Activated CD4-positive, alpha-beta memory T cell treated with anti-CD3 and anti-CD28 coated beads for 36 hours (primary cell): Measurements from ENCODE around the gene HAPSTR1. TPM values are rescaled to one million over a fixed set of nuclear protein-coding genes. Genes with fewer than 3 reads are reported as not detected.

Source experiments
- CTCF ChIA-PET: fragments of 350-600 bp; sonication (Branson Sonifier 250); formaldehyde crosslinking; loops from one replicate; lab custom pipeline; 2021; ENCODE audit warnings: antibody characterized with exemption, inconsistent platforms; lab: Charles Lee
- POLR2A ChIA-PET: fragments of 350-600 bp; sonication (Branson Sonifier 250); formaldehyde crosslinking; loops from one replicate; lab custom pipeline; 2021; ENCODE audit warnings: antibody characterized with exemption; lab: Charles Lee
- DNase-seq: peaks from one replicate; pipeline ENCODE4 v3.0.0-alpha.2; 2020
- H3K27ac Mint-ChIP-seq: one replicate; pipeline ENCODE4 v1.8.0; 2021; ENCODE audit warnings: mixed read lengths
- H3K27me3 Mint-ChIP-seq: one replicate; pipeline ENCODE4 v1.8.0; 2021; ENCODE audit warnings: mixed read lengths
- H3K36me3 Mint-ChIP-seq: one replicate; pipeline ENCODE4 v1.8.0; 2021; ENCODE audit warnings: mixed read lengths
- H3K4me1 Mint-ChIP-seq: one replicate; pipeline ENCODE4 v1.8.0; 2021; ENCODE audit warnings: low read depth, mixed read lengths
- H3K4me3 Mint-ChIP-seq: one replicate; pipeline ENCODE4 v1.8.0; 2021; ENCODE audit warnings: mild to moderate bottlenecking, mixed read lengths
- H3K9me3 Mint-ChIP-seq: one replicate; pipeline ENCODE4 v1.8.0; 2021; ENCODE audit warnings: mixed read lengths
- intact Hi-C: fragments of 100-400 bp; cut with micrococcal nuclease; formaldehyde crosslinking; loops from one replicate; pipeline ENCODE4 v1.15.1; 2023
- total RNA-seq, 2 experiments: library from RNA; stranded (reverse); gene quantifications; one replicate each; pipeline ENCODE4 v1.2.3, GENCODE V29; 2021

Gene HAPSTR1
- total RNA-seq, 2 experiments from 2014 or later, result 47.1 to 49.1 TPM

- ChIA-PET POLR2A (interaction anchor here (0.7 to 1.0 kb wide), 2 partner anchors 33 to 52 kb away, joined by 3 read pairs; partner anchors contain the start of gene HAPSTR1), CTCF (interaction anchor here (1.8 kb wide), 1 partner anchor 15 kb away, joined by 5 read pairs; no protein-coding TSS in a partner anchor)
- H3K4me3 Mint-ChIP-seq, result no peak overlapping the region
- intact Hi-C loops, result no loop called here
- peaks cover 59% of the 10 kb centered on the region for H3K4me1 Mint-ChIP-seq
- H3K36me3 Mint-ChIP-seq, result peaks cover 23% of the 10 kb centered on the region
- no peak for DNase-seq
- H3K9me3 Mint-ChIP-seq, result no peaks in the 10 kb centered on the region
- no peaks in the 10 kb centered on the region for H3K27me3 Mint-ChIP-seq
- H3K27ac Mint-ChIP-seq, result no peak overlapping the region
These were observed 33.0 kb downstream of the HAPSTR1 start for GRCh38 chr16:9124444-9124843.

DNA sequence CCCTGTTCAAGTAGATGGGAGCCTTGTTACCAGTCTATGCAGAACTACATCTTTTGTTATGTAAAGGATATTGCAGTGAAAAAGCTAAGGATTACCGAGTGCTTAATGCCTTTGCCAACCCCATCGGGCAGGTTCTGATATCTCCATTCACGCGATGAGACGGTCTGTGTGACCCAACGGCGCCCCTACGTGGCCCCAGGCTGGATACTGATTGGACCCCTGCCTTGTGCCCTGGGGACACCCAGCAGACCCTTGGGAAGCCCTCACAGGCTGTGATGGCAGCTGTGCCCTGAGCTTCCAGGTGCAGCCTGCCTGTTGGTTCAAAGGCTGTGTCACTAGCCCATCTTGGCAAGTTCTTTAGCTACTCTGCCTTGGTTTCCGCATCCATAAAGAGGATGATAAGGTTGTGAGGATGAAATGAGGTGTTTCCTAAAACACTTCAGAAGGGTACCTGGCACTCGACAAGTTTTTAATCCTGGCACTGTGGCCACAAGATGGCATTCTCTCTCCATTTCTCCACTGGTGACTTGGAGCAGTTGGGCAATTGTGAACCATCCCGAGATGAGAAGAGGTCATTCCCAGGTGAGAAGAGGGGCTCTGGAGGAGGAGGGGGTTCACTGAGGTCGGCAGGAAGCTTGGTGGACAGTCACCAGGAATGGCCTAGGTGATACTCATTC, 33.6 kb downstream of the HAPSTR1 start:
- Mint-ChIP-seq H3K27me3 (no peaks in the 10 kb centered on the region), H3K27ac (peak overlapping the region; percentile 62), H3K36me3 (peaks cover 17% of the 10 kb centered on the region), H3K9me3 (no peaks in the 10 kb centered on the region), H3K4me3 (no peak overlapping the region), H3K4me1 (peaks cover 53% of the 10 kb centered on the region)
- CTCF ChIA-PET, result interaction anchor here (1.8 kb wide), 1 partner anchor 14 kb away, joined by 5 read pairs; no protein-coding TSS in a partner anchor
- no peak for DNase-seq
- POLR2A ChIA-PET, result interaction anchor here (0.7 to 1.0 kb wide), 2 partner anchors 34 to 52 kb away, joined by 3 read pairs; partner anchors contain the start of gene HAPSTR1
- intact Hi-C loops, result no loop called here

GRCh38 chr16:9125658-9126505, 34.4 kb downstream of the HAPSTR1 start:
- Mint-ChIP-seq H3K27ac (peak overlapping the region; percentile 38), H3K4me3 (no peak overlapping the region), H3K4me1 (peaks cover 53% of the 10 kb centered on the region), H3K27me3 (no peaks in the 10 kb centered on the region), H3K36me3 (peaks cover 13% of the 10 kb centered on the region), H3K9me3 (no peaks in the 10 kb centered on the region)
- DNase-seq, result no peak
- CTCF ChIA-PET, result interaction anchor here (0.5 to 1.8 kb wide), 2 partner anchors 13 to 233 kb away, joined by 3 to 5 read pairs; no protein-coding TSS in a partner anchor
- POLR2A ChIA-PET, result interaction anchor here (0.7 kb wide), 1 partner anchor 32 kb away, joined by 3 read pairs; no protein-coding TSS in a partner anchor
- intact Hi-C loops, result loop anchor here (2.0 kb wide), 2 partner anchors 33 to 53 kb away; no protein-coding TSS in a partner anchor

- H3K36me3 Mint-ChIP-seq, result peaks cover 10% of the 10 kb centered on the region
- intact Hi-C loops, result loop anchor here (2.0 kb wide), 2 partner anchors 34 to 54 kb away; no protein-coding TSS in a partner anchor
- no peak overlapping the region for H3K4me3 Mint-ChIP-seq
- CTCF ChIA-PET, result interaction anchor here (0.7 to 2.1 kb wide), 4 partner anchors 12 to 559 kb away, joined by 3 to 10 read pairs (median 5); no protein-coding TSS in a partner anchor
- POLR2A ChIA-PET, result interaction anchor here (0.7 to 1.2 kb wide), 2 partner anchors 33 to 35 kb away, joined by 3 to 5 read pairs; partner anchors contain the start of gene HAPSTR1
- H3K4me1 Mint-ChIP-seq, result peaks cover 53% of the 10 kb centered on the region
- no peak for DNase-seq
- H3K9me3 Mint-ChIP-seq, result no peaks in the 10 kb centered on the region
- H3K27ac Mint-ChIP-seq, result peak overlapping the region; percentile 85
- no peaks in the 10 kb centered on the region for H3K27me3 Mint-ChIP-seq
These were observed 35.2 kb downstream of the HAPSTR1 start for GRCh38 chr16:9126609-9127008.

DNA sequence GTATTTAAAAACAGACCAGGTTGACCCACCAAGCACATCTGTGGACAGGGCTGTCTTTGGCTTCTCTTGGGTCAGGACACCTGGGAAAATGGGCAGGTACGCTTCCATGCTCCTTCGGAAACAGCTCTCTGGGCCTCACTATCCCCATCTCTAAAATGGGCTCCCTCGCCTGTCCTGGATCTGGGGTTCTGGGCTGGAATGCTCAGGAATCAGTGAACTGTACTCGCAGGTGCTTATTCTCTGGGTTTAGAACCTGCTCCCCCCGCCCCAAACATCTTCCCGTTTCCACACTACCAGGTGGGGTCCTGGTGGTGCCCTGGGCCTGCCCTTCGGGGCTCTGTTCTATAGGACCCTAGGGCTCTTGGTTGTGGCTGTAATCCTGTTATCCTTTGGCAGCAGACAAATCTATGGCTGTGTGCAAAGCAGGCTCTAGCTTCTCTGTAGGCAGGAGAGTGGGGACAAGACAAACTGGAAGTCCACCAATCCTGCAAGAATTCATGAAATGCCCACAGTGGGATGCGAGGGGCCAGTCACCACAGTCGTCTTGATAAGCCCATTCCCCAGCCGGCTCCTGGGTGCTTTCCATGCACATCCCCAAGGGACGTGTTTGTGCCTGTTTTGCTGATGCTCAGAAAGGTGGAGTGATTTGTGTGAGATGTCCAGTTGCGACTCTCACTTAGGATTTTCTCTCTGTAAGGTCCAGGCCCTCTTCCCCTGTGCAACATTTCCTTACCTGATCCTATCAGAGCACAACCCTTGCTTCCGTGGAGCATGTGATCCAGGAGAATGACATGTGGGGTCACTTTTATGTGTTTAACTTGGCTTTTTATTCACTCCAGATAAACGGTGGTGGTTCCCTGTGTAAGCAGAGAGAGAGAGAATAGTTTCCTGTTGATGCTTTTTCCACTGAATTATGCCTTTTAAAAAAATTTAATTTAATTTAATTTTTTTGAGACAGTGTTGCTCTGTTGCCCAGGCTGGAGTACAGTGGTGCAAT, 37.2 kb downstream of the HAPSTR1 start:
- Mint-ChIP-seq H3K9me3 (no peaks in the 10 kb centered on the region), H3K27ac (peak overlapping the region; percentile 70), H3K36me3 (peaks cover 10% of the 10 kb centered on the region), H3K4me3 (no peak overlapping the region), H3K4me1 (peaks cover 44% of the 10 kb centered on the region), H3K27me3 (no peaks in the 10 kb centered on the region)
- intact Hi-C loops, result no loop called here
- peak; percentile 8 for DNase-seq
- POLR2A ChIA-PET, result no interaction called here
- CTCF ChIA-PET, result interaction anchor here (1.0 to 2.1 kb wide), 3 partner anchors 10 to 206 kb away, joined by 3 to 10 read pairs (median 6); no protein-coding TSS in a partner anchor

GRCh38 chr16:9134306-9134705, 42.9 kb downstream of the HAPSTR1 start:
- ChIA-PET POLR2A (interaction anchor here (1.2 kb wide), 1 partner anchor 12 kb away, joined by 4 read pairs; no protein-coding TSS in a partner anchor), CTCF (interaction anchor here (0.8 to 3.0 kb wide), 15 partner anchors 20 to 260 kb away, joined by 3 to 29 read pairs (median 3); partner anchors contain the start of gene HAPSTR1)
- no peak for DNase-seq
- intact Hi-C loops, result loop anchor here (5.0 kb wide), 1 partner anchor 562 kb away; no protein-coding TSS in a partner anchor
- Mint-ChIP-seq H3K27me3 (peaks cover 6% of the 10 kb centered on the region), H3K4me3 (no peak overlapping the region), H3K4me1 (peaks cover 10% of the 10 kb centered on the region), H3K36me3 (peaks cover 1% of the 10 kb centered on the region), H3K27ac (no peak overlapping the region), H3K9me3 (no peaks in the 10 kb centered on the region)

- H3K36me3 Mint-ChIP-seq, result peaks cover 1% of the 10 kb centered on the region
- DNase-seq, result peak; percentile 79
- CTCF ChIA-PET, result interaction anchor here (0.7 to 3.0 kb wide), 17 partner anchors 21 to 261 kb away, joined by 3 to 29 read pairs (median 3); partner anchors contain the start of gene HAPSTR1
- intact Hi-C loops, result loop anchor here (5.0 kb wide), 2 partner anchors 477 to 562 kb away; no protein-coding TSS in a partner anchor
- H3K4me1 Mint-ChIP-seq, result peaks cover 12% of the 10 kb centered on the region
- H3K27me3 Mint-ChIP-seq, result peaks cover 8% of the 10 kb centered on the region
- no peak overlapping the region for H3K27ac Mint-ChIP-seq
- no peaks in the 10 kb centered on the region for H3K9me3 Mint-ChIP-seq
- H3K4me3 Mint-ChIP-seq, result no peak overlapping the region
- POLR2A ChIA-PET, result interaction anchor here (1.2 kb wide), 1 partner anchor 12 kb away, joined by 4 read pairs; no protein-coding TSS in a partner anchor
These were observed 43.3 kb downstream of the HAPSTR1 start for GRCh38 chr16:9134739-9135138.

GRCh38 chr16:9135797-9136196, 44.4 kb downstream of the HAPSTR1 start:
- Mint-ChIP-seq H3K27ac (no peak overlapping the region), H3K36me3 (peaks cover 3% of the 10 kb centered on the region), H3K4me3 (no peak overlapping the region), H3K27me3 (peaks cover 12% of the 10 kb centered on the region), H3K9me3 (no peaks in the 10 kb centered on the region), H3K4me1 (peaks cover 16% of the 10 kb centered on the region)
- intact Hi-C loops, result loop anchor here (5.0 kb wide), 1 partner anchor 478 kb away; no protein-coding TSS in a partner anchor
- ChIA-PET CTCF (interaction anchor here (1.0 to 3.0 kb wide), 5 partner anchors 26 to 255 kb away, joined by 3 to 29 read pairs (median 10); no protein-coding TSS in a partner anchor), POLR2A (no interaction called here)
- no peak for DNase-seq

DNA sequence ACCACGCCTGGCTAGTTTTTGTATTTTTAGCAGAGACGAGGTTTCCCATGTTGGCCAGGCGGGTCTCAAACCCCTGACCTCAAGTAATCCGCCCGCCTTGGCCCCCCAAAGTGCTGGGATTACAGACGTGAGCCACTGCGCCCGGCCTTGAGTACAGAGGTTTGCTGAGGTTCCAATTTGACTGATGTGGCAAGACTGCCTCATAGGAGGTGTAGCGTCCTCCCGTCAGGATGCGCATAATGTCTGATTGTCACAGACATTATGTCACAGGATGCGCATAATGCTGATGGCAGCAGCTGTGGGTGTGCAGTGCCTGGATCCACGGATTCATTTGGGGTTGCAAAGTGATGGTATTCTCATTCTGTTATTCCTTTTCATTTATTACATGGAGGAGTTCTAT, 45.2 kb downstream of the HAPSTR1 start:
- H3K27ac Mint-ChIP-seq, result no peak overlapping the region

DNA sequence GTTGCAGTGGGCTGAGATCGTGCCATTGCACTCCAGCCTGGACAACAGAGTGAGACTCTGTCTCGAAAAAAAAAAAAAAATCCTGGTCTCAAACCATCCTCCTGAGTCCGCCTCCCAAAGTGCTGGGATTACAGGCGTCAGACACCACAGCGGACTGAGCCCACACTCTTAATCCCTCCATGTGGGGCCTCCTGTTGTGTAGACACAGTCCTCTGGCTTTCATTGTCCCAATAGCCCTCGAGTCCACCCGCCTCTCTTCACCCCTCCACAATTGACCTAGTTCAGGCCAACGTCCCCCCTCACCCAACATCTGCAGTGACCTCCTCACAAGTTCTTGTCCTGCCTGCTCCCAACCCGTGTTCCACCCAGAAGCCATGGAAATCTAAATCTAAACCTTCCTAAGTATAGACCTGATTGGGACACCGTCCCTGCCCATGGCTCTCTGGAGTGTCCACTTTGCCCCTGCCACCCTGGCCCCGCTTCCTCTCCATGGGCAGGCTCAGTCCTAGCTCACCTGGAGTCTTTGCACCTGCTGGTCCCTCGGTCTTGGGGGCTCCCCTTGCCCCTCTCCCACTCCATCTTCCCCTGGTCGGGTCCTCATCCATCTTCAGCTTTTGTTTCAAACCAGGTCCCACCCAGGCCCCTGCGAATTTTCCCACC, 46.7 kb downstream of the HAPSTR1 start:
- Mint-ChIP-seq H3K27me3 (peaks cover 12% of the 10 kb centered on the region), H3K4me3 (no peak overlapping the region), H3K9me3 (no peaks in the 10 kb centered on the region), H3K27ac (no peak overlapping the region), H3K4me1 (peaks cover 16% of the 10 kb centered on the region), H3K36me3 (peaks cover 3% of the 10 kb centered on the region)
- no peak for DNase-seq
- POLR2A ChIA-PET, result no interaction called here
- intact Hi-C loops, result loop anchor here (2.0 to 5.0 kb wide), 2 partner anchors 481 to 1043 kb away; no protein-coding TSS in a partner anchor
- CTCF ChIA-PET, result interaction anchor here (0.7 to 2.1 kb wide), 15 partner anchors 8 to 571 kb away, joined by 3 to 15 read pairs (median 3); no protein-coding TSS in a partner anchor

More for the DNA sequence above, 45.2 kb downstream of the HAPSTR1 start:
- POLR2A ChIA-PET, result no interaction called here
- Mint-ChIP-seq H3K9me3 (no peaks in the 10 kb centered on the region), H3K4me3 (no peak overlapping the region), H3K27me3 (peaks cover 12% of the 10 kb centered on the region), H3K4me1 (peaks cover 16% of the 10 kb centered on the region), H3K36me3 (peaks cover 3% of the 10 kb centered on the region)
- intact Hi-C loops, result loop anchor here (5.0 kb wide), 1 partner anchor 479 kb away; no protein-coding TSS in a partner anchor
- DNase-seq, result no peak
- CTCF ChIA-PET, result interaction anchor here (2.2 to 3.0 kb wide), 2 partner anchors 128 to 256 kb away, joined by 10 to 29 read pairs; no protein-coding TSS in a partner anchor
